ENCODE data around the gene CIZ1. TPM values are rescaled to one million over a fixed set of nuclear protein-coding genes. Genes with fewer than 3 reads are reported as not detected.

CIZ1 gene
- total RNA-seq, result 10 to 100 TPM; 28.2 to 30.6 TPM

GRCh38 chr9:128191406-128192046 lies at the start of gene CIZ1:
Gene CIZ1, minus strand, starts transcription at chr9:128191572. Its CDS starts 715 bp downstream, at chr9:128190857.

GRCh38 chr9:128203024-128203706 lies 11.8 kb upstream of the CIZ1 start, which contains the start of gene DNM1:
Gene DNM1, plus strand, starts transcription at chr9:128203379. Its CDS starts 92 bp downstream, at chr9:128203471.

GRCh38 chr9:128159784-128160602 lies 31.4 kb downstream of the CIZ1 start, which contains the start of gene BBLN:
Gene BBLN, plus strand, starts transcription at chr9:128160265. Its CDS starts 143 bp downstream, at chr9:128160408.

GRCh38 chr9:128149001-128149701 lies 42.2 kb downstream of the CIZ1 start, which contains the start of gene LCN2:
Gene LCN2, plus strand, starts transcription at chr9:128149453. Its CDS starts 73 bp downstream, at chr9:128149526.

GRCh38 chr9:128127568-128127989 lies 63.8 kb downstream of the CIZ1 start, which contains the start of gene PTGES2:
Gene PTGES2, minus strand, starts transcription at chr9:128127729. Its CDS starts 12 bp downstream, at chr9:128127717.

Other genes with a start within 250 kb of the CIZ1 start
- 10 to 100 TPM in 1 of 2 donors, 1 to 10 TPM in 1; 7.3 to 27.5 TPM for gene EEIG1, start 210.6 kb downstream of the CIZ1 start, total RNA-seq
- gene NAIF1, start 124.3 kb downstream of the CIZ1 start, total RNA-seq, result 1 to 10 TPM; 5.9 to 7.3 TPM
- 10 to 100 TPM; 22.0 to 31.0 TPM for gene SLC25A25, start 123.3 kb downstream of the CIZ1 start, total RNA-seq
- gene PTGES2, start 63.8 kb downstream of the CIZ1 start, total RNA-seq, result 10 to 100 TPM; 63.3 to 82.3 TPM
- not detected for gene LCN2, start 42.1 kb downstream of the CIZ1 start, total RNA-seq
- gene BBLN, start 31.3 kb downstream of the CIZ1 start, total RNA-seq, result 10 to 100 TPM; 13.7 to 41.6 TPM
- under 1 TPM; 0.67 to 0.69 TPM for gene DNM1, start 11.8 kb upstream of the CIZ1 start, total RNA-seq
- gene GOLGA2, start 84.4 kb upstream of the CIZ1 start, total RNA-seq, result 10 to 100 TPM; 43.3 to 52.3 TPM
- 10 to 100 TPM; 13.4 to 19.3 TPM for gene SWI5, start 84.7 kb upstream of the CIZ1 start, total RNA-seq
- gene TRUB2, start 130.9 kb upstream of the CIZ1 start, total RNA-seq, result 10 to 100 TPM; 22.4 to 30.0 TPM
- 10 to 100 TPM; 43.3 to 49.9 TPM for gene COQ4, start 131.3 kb upstream of the CIZ1 start, total RNA-seq
- 10 to 100 TPM; 39.6 to 49.0 TPM for gene SLC27A4, start 149.0 kb upstream of the CIZ1 start, total RNA-seq
- 10 to 100 TPM; 33.7 to 41.6 TPM for gene URM1, start 179.8 kb upstream of the CIZ1 start, total RNA-seq
- 10 to 100 TPM; 48.0 to 51.3 TPM for gene CERCAM, start 229.3 kb upstream of the CIZ1 start, total RNA-seq

Measured in melanocyte of skin (primary cell).